ENCODE results near the gene GALNT7. TPM values are rescaled to one million over a fixed set of nuclear protein-coding genes. Genes with fewer than 3 reads are reported as not detected.
A peak's percentile ranks its signal among the peaks of the same experiment; 100 is the strongest.

Gene GALNT7
- total and polyA plus RNA-seq, 7 donors: 0.69 to 3.2 (median 1.6) TPM

DNA sequence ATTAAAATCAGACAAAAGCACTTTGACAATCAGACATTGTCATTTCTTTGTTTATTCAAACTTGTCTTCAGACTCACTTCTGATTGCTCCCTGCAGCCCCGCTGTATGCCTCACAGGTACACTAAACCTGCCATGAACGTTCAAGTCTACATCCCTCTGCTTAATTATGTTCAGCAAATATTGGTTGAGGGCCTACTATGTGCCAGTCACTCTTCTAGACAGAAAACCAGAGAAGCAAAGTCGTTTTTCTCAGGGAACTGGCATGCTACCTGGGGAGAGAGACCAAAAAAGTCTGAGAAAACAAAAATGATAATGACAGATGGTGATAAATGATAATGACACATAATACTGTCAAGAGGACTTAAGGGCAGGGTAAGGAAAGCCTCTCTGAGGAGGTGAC, 146.1 kb downstream of the GALNT7 start:
- no peaks in the 10 kb centered on the region for H3K27me3 ChIP-seq (ENCODE audit: insufficient read depth in 3 of 3, low read length in 2 of 3)
- H3K27ac ChIP-seq: no peak overlapping the region
- H3K4me3 ChIP-seq: no peak overlapping the region
- 87 to 89% (median 88%) methylated on average over 3 of the region's 3 CpGs for WGBS, 3 donors
- H3K4me1 ChIP-seq: no peaks in the 10 kb centered on the region
- ATAC-seq (no peak), DNase-seq (no peak)
- intact Hi-C loops (cut with DNase I): loop anchor here (5.0 to 10.0 kb wide), 2 partner anchors 180 to 183 kb away; no protein-coding TSS in a partner anchor
- H3K9me3 ChIP-seq: no peaks in the 10 kb centered on the region
- H3K36me3 ChIP-seq (ENCODE audit: insufficient read depth in 1 of 2, low read depth in 1 of 2): peaks cover 0 to 4% of the 10 kb centered on the region in 2 donors
- no peak for TF ChIP-seq CTCF (IDR thresholded peaks at IDR 0.05)

GRCh38 chr4:173316060-173316459, 147.4 kb downstream of the GALNT7 start:
- no peaks in the 10 kb centered on the region for H3K4me1 ChIP-seq
- ATAC-seq (no peak), DNase-seq (no peak)
- intact Hi-C loops (cut with DNase I): loop anchor here (5.0 to 10.0 kb wide), 2 partner anchors 179 to 181 kb away; no protein-coding TSS in a partner anchor
- no peak overlapping the region for H3K4me3 ChIP-seq
- peaks cover 0 to 4% of the 10 kb centered on the region in 2 donors for H3K36me3 ChIP-seq (ENCODE audit: insufficient read depth in 1 of 2, low read depth in 1 of 2)
- H3K9me3 ChIP-seq: no peaks in the 10 kb centered on the region
- H3K27ac ChIP-seq: no peak overlapping the region
- no peak for TF ChIP-seq CTCF (IDR thresholded peaks at IDR 0.05)
- no peaks in the 10 kb centered on the region for H3K27me3 ChIP-seq (ENCODE audit: insufficient read depth in 3 of 3, low read length in 2 of 3)
- 75 to 86% (median 79%) methylated on average over 2 of the region's 2 CpGs for WGBS, 3 donors

DNA sequence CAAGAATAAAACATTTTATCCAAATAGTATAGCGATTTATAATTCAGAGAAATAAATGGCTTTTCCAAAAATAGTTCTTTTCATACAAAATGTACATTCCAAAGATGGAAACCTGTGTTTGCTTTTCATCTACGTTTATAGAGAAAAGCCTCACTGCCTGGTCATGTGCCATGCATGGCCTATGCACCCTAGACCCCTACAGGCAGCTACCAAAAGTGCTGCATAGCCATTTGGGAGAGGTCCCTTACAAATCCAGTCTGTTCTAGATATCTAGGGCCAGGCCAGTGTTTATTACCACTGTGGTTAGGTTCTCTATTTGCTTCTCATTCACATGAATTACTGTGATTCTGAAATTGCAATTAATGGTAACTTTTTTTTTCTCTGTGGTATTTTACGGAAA, 148.4 kb downstream of the GALNT7 start:
- Histone ChIP-seq H3K27ac (no peak overlapping the region), H3K36me3 (ENCODE audit: insufficient read depth in 1 of 2, low read depth in 1 of 2) (peaks cover 0 to 4% of the 10 kb centered on the region in 2 donors), H3K27me3 (ENCODE audit: insufficient read depth in 3 of 3, low read length in 2 of 3) (no peaks in the 10 kb centered on the region), H3K4me1 (no peaks in the 10 kb centered on the region), H3K9me3 (no peaks in the 10 kb centered on the region), H3K4me3 (no peak overlapping the region)
- WGBS, 3 donors: 75 to 85% (median 80%) methylated on average over 3 of the region's 3 CpGs
- DNase-seq (no peak), ATAC-seq (no peak)
- TF ChIP-seq CTCF (IDR thresholded peaks at IDR 0.05): peak; percentile 5
- intact Hi-C loops (cut with DNase I): loop anchor here (5.0 to 10.0 kb wide), 2 partner anchors 178 to 180 kb away; no protein-coding TSS in a partner anchor

- Histone ChIP-seq H3K9me3 (no peaks in the 10 kb centered on the region), H3K36me3 (ENCODE audit: insufficient read depth in 1 of 2, low read depth in 1 of 2) (peaks cover 0 to 4% of the 10 kb centered on the region in 2 donors), H3K4me1 (no peaks in the 10 kb centered on the region), H3K27ac (no peak overlapping the region), H3K4me3 (no peak overlapping the region), H3K27me3 (ENCODE audit: insufficient read depth in 3 of 3, low read length in 2 of 3) (no peaks in the 10 kb centered on the region)
- no peak for TF ChIP-seq CTCF (IDR thresholded peaks at IDR 0.05)
- intact Hi-C loops (cut with DNase I): loop anchor here (2.0 to 10.0 kb wide), 3 partner anchors 99 to 179 kb away; no protein-coding TSS in a partner anchor
- DNase-seq (no peak), ATAC-seq (peak in 1 of 4 donors; percentile 14)
Observed at GRCh38 chr4:173318240-173318639, 149.6 kb downstream of the GALNT7 start.

Data from psoas muscle (tissue), 8 donors.